Hematopoietic multipotent progenitor cell treated with erythropoietin and hydrocortisone succinate and interleukin-3 and kit ligand, for 15 days (in vitro differentiated cells): Measurements from ENCODE around the gene EPB41L5.

Source experiments
- DNase-seq: peaks from one replicate; pipeline ENCODE4 v3.0.0-alpha.2; 2015; ENCODE audit warnings: low spot score

Gene EPB41L5

GRCh38 chr2:120225549-120226065, 212.7 kb downstream of the EPB41L5 start:
- DNase-seq, result no peak

- DNase-seq, result no peak
Measured at GRCh38 chr2:120226316-120226715, 213.4 kb downstream of the EPB41L5 start.

GRCh38 chr2:120227111-120227991, 214.5 kb downstream of the EPB41L5 start:
- no peak for DNase-seq

- no peak for DNase-seq
Measured at GRCh38 chr2:120228503-120228902, 215.6 kb downstream of the EPB41L5 start.
